ENCODE measurements around the gene LRRC4C. TPM values are rescaled to one million over a fixed set of nuclear protein-coding genes. Genes with fewer than 3 reads are reported as not detected.

LRRC4C gene
- total RNA-seq, 1 experiment from 2014 or later: 0.13 TPM

- no peak for DNase-seq
- Histone ChIP-seq H3K9ac (ENCODE audit: extremely low read depth, insufficient read length, low read length) (no peak overlapping the region), H2AFZ (ENCODE audit: low read length) (no peak overlapping the region), H4K5ac (ENCODE audit: insufficient read length, low read depth, low read length) (no peak overlapping the region), H3K4ac (ENCODE audit: low read depth, low read length) (no peak overlapping the region), H3K79me1 (ENCODE audit: insufficient read depth, low read depth, low read length, poor library complexity, severe bottlenecking) (no peaks in the 10 kb centered on the region), H4K91ac (ENCODE audit: insufficient read length, low read depth, low read length) (no peak overlapping the region), H3K27me3 (ENCODE audit: insufficient read depth, low read length) (no peaks in the 10 kb centered on the region), H3K14ac (ENCODE audit: insufficient read depth, low read length) (no peak overlapping the region), H2BK5ac (ENCODE audit: insufficient read length, low read length) (no peak overlapping the region), H2BK120ac (ENCODE audit: low read depth, low read length, poor library complexity, severe bottlenecking) (no peak overlapping the region), H2AK5ac (ENCODE audit: insufficient read length, low read length) (no peak overlapping the region), H3K23ac (ENCODE audit: insufficient read length, low read depth, low read length) (no peak overlapping the region), H2BK20ac (ENCODE audit: low read depth, low read length, poor library complexity, severe bottlenecking) (no peak overlapping the region), H3K27ac (ENCODE audit: insufficient read length, low read depth, low read length) (no peak overlapping the region), H3K56ac (ENCODE audit: insufficient read length, low read depth, low read length) (no peak overlapping the region), H3K4me2 (ENCODE audit: insufficient read depth, insufficient read length, low read length) (no peak overlapping the region), H2BK15ac (ENCODE audit: low read depth, low read length) (no peak overlapping the region), H3K18ac (ENCODE audit: insufficient read length, low read depth, low read length) (no peak overlapping the region), H3K4me1 (ENCODE audit: insufficient read depth, low read length) (no peaks in the 10 kb centered on the region), H4K8ac (replicated peaks; ENCODE audit: insufficient read length, low read depth, low read length) (no peak overlapping the region), H3K23me2 (ENCODE audit: insufficient read length, low read depth, low read length, poor library complexity, severe bottlenecking) (no peaks in the 10 kb centered on the region), H3K9me3 (ENCODE audit: control insufficient read depth, low read depth, low read length) (no peaks in the 10 kb centered on the region), H2BK12ac (ENCODE audit: insufficient read length, low read depth, low read length) (no peak overlapping the region), H3T11ph (ENCODE audit: low read length) (no peak overlapping the region), H4K20me1 (ENCODE audit: control insufficient read depth, insufficient read depth, insufficient read length) (no peaks in the 10 kb centered on the region), H3K79me2 (ENCODE audit: insufficient read depth, low read length) (no peaks in the 10 kb centered on the region)
- Mint-ChIP-seq H3K9me3 (no peaks in the 10 kb centered on the region), H3K4me1 (peaks cover 10 to 11% of the 10 kb centered on the region in 2 experiments), H3K27ac (no peak overlapping the region), H3K27me3 (ENCODE audit: low read depth) (no peaks in the 10 kb centered on the region), H3K4me3 (no peak overlapping the region), H3K36me3 (ENCODE audit: insufficient read depth in 1 of 3, low read depth in 3 of 3) (no peaks in the 10 kb centered on the region)
- no peak for TF ChIP-seq CTCF (conservative IDR thresholded peaks at IDR 0.05)
- no CpG with 5 or more reads among the region's 2 CpGs for WGBS (ENCODE audit: extremely low coverage, insufficient read length, low lambda C conversion rate)
These were observed 9.9 kb downstream of the LRRC4C start for GRCh38 chr11:41449483-41450050.

Data from H9 (cell line).